HUES48 (cell line): ENCODE data around the gene RGS6.

ENCODE experiments used
- H3K27ac ChIP-seq: one replicate; pipeline ENCODE4 v1.7.0; 2013; ENCODE audit warnings: low read depth, low read length, inconsistent platforms
- H3K27me3 ChIP-seq: 2 replicates; pipeline ENCODE4 v1.6.1; 2013; ENCODE audit warnings: mild to moderate bottlenecking, low read length; ENCODE audit not compliant: control insufficient read depth, insufficient read depth
- H3K36me3 ChIP-seq: 2 replicates; pipeline ENCODE4 v1.6.1; 2013; ENCODE audit warnings: low read length; ENCODE audit not compliant: control insufficient read depth, insufficient read depth
- H3K4me1 ChIP-seq: 2 replicates; pipeline ENCODE4 v1.6.1; 2013; ENCODE audit warnings: mild to moderate bottlenecking, low read length; ENCODE audit not compliant: control insufficient read depth, insufficient read depth
- H3K4me3 ChIP-seq: 2 replicates; pipeline ENCODE4 v1.5.1; 2013; ENCODE audit warnings: mild to moderate bottlenecking, low read depth, low read length
- H3K9ac ChIP-seq: 2 replicates; pipeline ENCODE4 v1.6.1; 2013; ENCODE audit warnings: mild to moderate bottlenecking, low read depth, low read length, moderate library complexity
- H3K9me3 ChIP-seq: 2 replicates; pipeline ENCODE4 v1.6.1; 2013; ENCODE audit warnings: low read length; ENCODE audit not compliant: control insufficient read depth, insufficient read depth

The RGS6 gene

GRCh38 chr14:72553161-72553560 is 620.9 kb downstream of the RGS6 start:
- peaks cover 13% of the 10 kb centered on the region for H3K4me1 ChIP-seq
- no peaks in the 10 kb centered on the region for H3K9me3 ChIP-seq
- no peak overlapping the region for H3K27ac ChIP-seq
- H3K9ac ChIP-seq: no peak overlapping the region
- H3K4me3 ChIP-seq: no peak overlapping the region
- H3K27me3 ChIP-seq: no peaks in the 10 kb centered on the region
- H3K36me3 ChIP-seq: no peaks in the 10 kb centered on the region

- peaks cover 13% of the 10 kb centered on the region for H3K4me1 ChIP-seq
- H3K27me3 ChIP-seq: no peaks in the 10 kb centered on the region
- no peaks in the 10 kb centered on the region for H3K9me3 ChIP-seq
- no peak overlapping the region for H3K9ac ChIP-seq
- no peak overlapping the region for H3K4me3 ChIP-seq
- H3K27ac ChIP-seq: no peak overlapping the region
- no peaks in the 10 kb centered on the region for H3K36me3 ChIP-seq
Measured at GRCh38 chr14:72553656-72554055, 621.4 kb downstream of the RGS6 start.

- Histone ChIP-seq H3K4me1 (peaks cover 15% of the 10 kb centered on the region), H3K27ac (no peak overlapping the region)
Measured at GRCh38 chr14:72554401-72554800, 622.2 kb downstream of the RGS6 start.

GRCh38 chr14:72554994-72555608 is 622.9 kb downstream of the RGS6 start:
- peaks cover 16% of the 10 kb centered on the region for H3K4me1 ChIP-seq
- H3K4me3 ChIP-seq: no peak overlapping the region
- no peaks in the 10 kb centered on the region for H3K36me3 ChIP-seq
- H3K9me3 ChIP-seq: no peaks in the 10 kb centered on the region
- H3K27ac ChIP-seq: no peak overlapping the region
- H3K27me3 ChIP-seq: no peaks in the 10 kb centered on the region
- no peak overlapping the region for H3K9ac ChIP-seq

More at GRCh38 chr14:72554401-72554800, 622.2 kb downstream of the RGS6 start:
- Histone ChIP-seq H3K36me3 (no peaks in the 10 kb centered on the region), H3K9ac (no peak overlapping the region), H3K4me3 (no peak overlapping the region), H3K27me3 (no peaks in the 10 kb centered on the region), H3K9me3 (no peaks in the 10 kb centered on the region)

GRCh38 chr14:72555609-72556000 is 623.4 kb downstream of the RGS6 start:
- no peak overlapping the region for H3K4me3 ChIP-seq
- H3K27ac ChIP-seq: no peak overlapping the region
- H3K36me3 ChIP-seq: no peaks in the 10 kb centered on the region
- no peaks in the 10 kb centered on the region for H3K9me3 ChIP-seq
- H3K4me1 ChIP-seq: peaks cover 16% of the 10 kb centered on the region
- H3K27me3 ChIP-seq: no peaks in the 10 kb centered on the region
- no peak overlapping the region for H3K9ac ChIP-seq

- Histone ChIP-seq H3K36me3 (no peaks in the 10 kb centered on the region), H3K4me3 (no peak overlapping the region), H3K4me1 (peaks cover 16% of the 10 kb centered on the region), H3K9ac (no peak overlapping the region), H3K27me3 (no peaks in the 10 kb centered on the region), H3K9me3 (no peaks in the 10 kb centered on the region), H3K27ac (no peak overlapping the region)
Measured at GRCh38 chr14:72557671-72558070, 625.4 kb downstream of the RGS6 start.

- Histone ChIP-seq H3K27ac (no peak overlapping the region), H3K27me3 (no peaks in the 10 kb centered on the region), H3K4me3 (no peak overlapping the region), H3K36me3 (no peaks in the 10 kb centered on the region), H3K9ac (no peak overlapping the region), H3K9me3 (no peaks in the 10 kb centered on the region), H3K4me1 (peaks cover 14% of the 10 kb centered on the region)
Measured at GRCh38 chr14:72558721-72559120, 626.5 kb downstream of the RGS6 start.

GRCh38 chr14:72559202-72559601 is 627.0 kb downstream of the RGS6 start:
- H3K27me3 ChIP-seq: no peaks in the 10 kb centered on the region
- no peak overlapping the region for H3K9ac ChIP-seq
- H3K4me3 ChIP-seq: no peak overlapping the region
- no peak overlapping the region for H3K27ac ChIP-seq
- no peaks in the 10 kb centered on the region for H3K36me3 ChIP-seq
- peaks cover 9% of the 10 kb centered on the region for H3K4me1 ChIP-seq
- no peaks in the 10 kb centered on the region for H3K9me3 ChIP-seq

- H3K27ac ChIP-seq: no peak overlapping the region
- H3K9me3 ChIP-seq: no peaks in the 10 kb centered on the region
- no peaks in the 10 kb centered on the region for H3K27me3 ChIP-seq
- H3K4me1 ChIP-seq: peaks cover 3% of the 10 kb centered on the region
- no peak overlapping the region for H3K9ac ChIP-seq
- no peaks in the 10 kb centered on the region for H3K36me3 ChIP-seq
- no peak overlapping the region for H3K4me3 ChIP-seq
Measured at GRCh38 chr14:72559669-72560255, 627.5 kb downstream of the RGS6 start.

- no peaks in the 10 kb centered on the region for H3K36me3 ChIP-seq
- H3K27me3 ChIP-seq: no peaks in the 10 kb centered on the region
- no peak overlapping the region for H3K9ac ChIP-seq
- H3K27ac ChIP-seq: no peak overlapping the region
- H3K4me1 ChIP-seq: peaks cover 3% of the 10 kb centered on the region
- no peak overlapping the region for H3K4me3 ChIP-seq
- no peaks in the 10 kb centered on the region for H3K9me3 ChIP-seq
Measured at GRCh38 chr14:72560331-72560730, 628.1 kb downstream of the RGS6 start.

- Histone ChIP-seq H3K4me1 (peaks cover 3% of the 10 kb centered on the region), H3K9me3 (no peaks in the 10 kb centered on the region), H3K4me3 (no peak overlapping the region), H3K27me3 (no peaks in the 10 kb centered on the region), H3K36me3 (no peaks in the 10 kb centered on the region), H3K27ac (no peak overlapping the region), H3K9ac (no peak overlapping the region)
Measured at GRCh38 chr14:72560889-72561493, 628.8 kb downstream of the RGS6 start.
